Common myeloid progenitor, CD34-positive (primary cell): Measurements from ENCODE around the gene BAG3.

Source experiments
- CTCF ChIA-PET: fragments of 350-600 bp; sonication (Branson Sonifier 250); formaldehyde crosslinking; loops from one replicate; lab custom pipeline; 2021; ENCODE audit warnings: antibody characterized with exemption; lab: Charles Lee
- POLR2A ChIA-PET: fragments of 350-600 bp; sonication (Branson Sonifier 250); formaldehyde crosslinking; loops from one replicate; lab custom pipeline; 2021; ENCODE audit warnings: antibody characterized with exemption; lab: Charles Lee
- DNase-seq, 3 donors: peaks; one replicate each; pipeline versions ENCODE4 v3.0.0 to v3.0.0-alpha.2; 2013
- H3K27ac ChIP-seq, 2 experiments: 1 replicate in 1 of 2; 2 replicates in 1 of 2; pipeline ENCODE4 v1.7.0; 2013; ENCODE audit warnings: inconsistent platforms in 2 of 2, low read length in 2 of 2, mild to moderate bottlenecking in 2 of 2, low read depth in 1 of 2, moderate library complexity in 1 of 2; ENCODE audit not compliant: severe bottlenecking in 2 of 2, insufficient read depth in 1 of 2, poor library complexity in 1 of 2
- H3K27me3 ChIP-seq, 5 experiments: replicated peaks in 2 of 5; 1 replicate in 3 of 5; 2 replicates in 2 of 5; pipeline versions ENCODE4 v1.6.1 to v1.7.0; 2013; ENCODE audit warnings: low read length in 4 of 5, mild to moderate bottlenecking in 2 of 5, moderate library complexity in 2 of 5, inconsistent platforms in 1 of 5; ENCODE audit not compliant: insufficient read depth in 5 of 5, control insufficient read depth in 4 of 5
- H3K36me3 ChIP-seq, 4 experiments: 1 replicate in 2 of 4; 2 replicates in 2 of 4; pipeline versions ENCODE4 v1.6.1 to v1.7.0; 2013; ENCODE audit warnings: low read length in 3 of 4, control low read depth in 1 of 4, mild to moderate bottlenecking in 1 of 4; ENCODE audit not compliant: control insufficient read depth in 4 of 4, insufficient read depth in 4 of 4
- H3K4me1 ChIP-seq, 4 experiments: 1 replicate in 3 of 4; 2 replicates in 1 of 4; pipeline versions ENCODE4 v1.6.1 to v1.7.1; 2013; ENCODE audit warnings: low read length in 3 of 4, mild to moderate bottlenecking in 3 of 4, control low read depth in 1 of 4, inconsistent platforms in 1 of 4, moderate library complexity in 1 of 4; ENCODE audit not compliant: control insufficient read depth in 4 of 4, insufficient read depth in 4 of 4; ENCODE audit errors: control extremely low read depth in 1 of 4
- H3K4me3 ChIP-seq, 7 experiments: 1 replicate in 4 of 7; 2 replicates in 3 of 7; pipeline versions ENCODE4 v1.5.1 to v1.7.0; 2013; ENCODE audit warnings: mild to moderate bottlenecking in 7 of 7, low read length in 6 of 7, moderate library complexity in 6 of 7, inconsistent platforms in 2 of 7, low read depth in 2 of 7, control low read depth in 1 of 7; ENCODE audit not compliant: insufficient read depth in 4 of 7, control insufficient read depth in 1 of 7; ENCODE audit errors: extremely low read depth in 1 of 7
- H3K9me3 ChIP-seq, 5 experiments: 1 replicate in 4 of 5; 2 replicates in 1 of 5; pipeline versions ENCODE4 v1.6.1 to v1.7.1; 2013; ENCODE audit warnings: low read length in 4 of 5, mild to moderate bottlenecking in 2 of 5, inconsistent platforms in 1 of 5, low read depth in 1 of 5, moderate library complexity in 1 of 5; ENCODE audit not compliant: control insufficient read depth in 4 of 5, insufficient read depth in 2 of 5; ENCODE audit errors: control extremely low read depth in 1 of 5
- WGBS: methylation state at CpG from one replicate; pipeline ENCODE4 v1.1.5; 2013; ENCODE audit not compliant: insufficient coverage; 5-methylcytosine and 5-hydroxymethylcytosine counted together

Gene BAG3

GRCh38 chr10:119669975-119670640 lies 18.9 kb downstream of the BAG3 start:
- Histone ChIP-seq H3K27me3 (no peaks in the 10 kb centered on the region), H3K4me1 (no peaks in the 10 kb centered on the region), H3K4me3 (no peak overlapping the region), H3K36me3 (peaks cover 0 to 42% (median 15%) of the 10 kb centered on the region in 4 experiments), H3K9me3 (no peaks in the 10 kb centered on the region), H3K27ac (no peak overlapping the region)
- CTCF ChIA-PET, result interaction anchor here (0.6 to 2.7 kb wide), 6 partner anchors 10 to 189 kb away, joined by 3 to 6 read pairs (median 4); no protein-coding TSS in a partner anchor
- no peak for DNase-seq
- WGBS, result 99% methylated on average over 16 of the region's 18 CpGs
- POLR2A ChIA-PET, result interaction anchor here (1.4 kb wide), 1 partner anchor 19 kb away, joined by 3 read pairs; the partner anchor contains the start of gene BAG3

- WGBS, result 100% methylated on average over 2 of the region's 3 CpGs
- no peak overlapping the region for H3K4me3 ChIP-seq
- POLR2A ChIA-PET, result interaction anchor here (1.4 kb wide), 1 partner anchor 20 kb away, joined by 3 read pairs; the partner anchor contains the start of gene BAG3
- CTCF ChIA-PET, result interaction anchor here (0.6 to 2.7 kb wide), 6 partner anchors 9 to 189 kb away, joined by 3 to 6 read pairs (median 4); no protein-coding TSS in a partner anchor
- H3K27ac ChIP-seq, result no peak overlapping the region
- H3K27me3 ChIP-seq, result no peaks in the 10 kb centered on the region
- H3K9me3 ChIP-seq, result no peaks in the 10 kb centered on the region
- DNase-seq, result no peak
- peaks cover 0 to 46% (median 15%) of the 10 kb centered on the region in 4 experiments for H3K36me3 ChIP-seq
- H3K4me1 ChIP-seq, result no peaks in the 10 kb centered on the region
Observed at GRCh38 chr10:119670717-119671116, 19.5 kb downstream of the BAG3 start.

- no peak overlapping the region for H3K27ac ChIP-seq
- H3K9me3 ChIP-seq, result no peaks in the 10 kb centered on the region
- ChIA-PET CTCF (interaction anchor here (0.9 to 2.7 kb wide), 6 partner anchors 12 to 188 kb away, joined by 3 to 6 read pairs (median 4); no protein-coding TSS in a partner anchor), POLR2A (interaction anchor here (1.4 kb wide), 1 partner anchor 20 kb away, joined by 3 read pairs; the partner anchor contains the start of gene BAG3)
- no peaks in the 10 kb centered on the region for H3K27me3 ChIP-seq
- H3K36me3 ChIP-seq, result peaks cover 0 to 47% (median 15%) of the 10 kb centered on the region in 4 experiments
- H3K4me1 ChIP-seq, result no peaks in the 10 kb centered on the region
- 100% methylated on average over 2 of the region's 4 CpGs for WGBS
- H3K4me3 ChIP-seq, result no peak overlapping the region
- DNase-seq, result no peak
Observed at GRCh38 chr10:119671381-119671780, 20.2 kb downstream of the BAG3 start.

- CTCF ChIA-PET, result interaction anchor here (0.9 kb wide), 1 partner anchor 13 kb away, joined by 3 read pairs; no protein-coding TSS in a partner anchor
- Histone ChIP-seq H3K27ac (no peak overlapping the region), H3K4me3 (no peak overlapping the region), H3K36me3 (peaks cover 2 to 56% (median 20%) of the 10 kb centered on the region in 4 experiments), H3K27me3 (no peaks in the 10 kb centered on the region), H3K4me1 (no peaks in the 10 kb centered on the region), H3K9me3 (no peaks in the 10 kb centered on the region)
- POLR2A ChIA-PET, result no interaction called here
- WGBS, result 95% methylated on average over 23 of the region's 23 CpGs
- DNase-seq, result no peak
Observed at GRCh38 chr10:119672291-119672690, 21.1 kb downstream of the BAG3 start.

- ChIA-PET CTCF (no interaction called here), POLR2A (interaction anchor here (0.6 kb wide), 1 partner anchor 29 kb away, joined by 3 read pairs; no protein-coding TSS in a partner anchor)
- Histone ChIP-seq H3K4me3 (no peak overlapping the region), H3K27ac (no peak overlapping the region), H3K36me3 (peaks cover 2 to 64% (median 20%) of the 10 kb centered on the region in 4 experiments), H3K27me3 (no peaks in the 10 kb centered on the region), H3K9me3 (no peaks in the 10 kb centered on the region), H3K4me1 (no peaks in the 10 kb centered on the region)
- DNase-seq, result peak in 1 of 3 donors; percentile 41
- WGBS, result 100% methylated on average over 1 of the region's 4 CpGs
Observed at GRCh38 chr10:119673271-119673670, 22.1 kb downstream of the BAG3 start.

GRCh38 chr10:119675483-119676170 lies 24.4 kb downstream of the BAG3 start:
- Histone ChIP-seq H3K4me1 (peaks cover 0 to 8% (median 3%) of the 10 kb centered on the region in 4 experiments), H3K9me3 (no peaks in the 10 kb centered on the region), H3K27me3 (no peaks in the 10 kb centered on the region), H3K27ac (no peak overlapping the region), H3K36me3 (peaks cover 2 to 54% (median 17%) of the 10 kb centered on the region in 4 experiments), H3K4me3 (no peak overlapping the region)
- ChIA-PET POLR2A (no interaction called here), CTCF (no interaction called here)
- DNase-seq, result no peak
- 88% methylated on average over 4 of the region's 9 CpGs for WGBS
